Ishikawa (cell line): ENCODE results near the gene YPEL5.

ENCODE experiments used
- CEBPB ChIP-seq: IDR thresholded peaks from 2 replicates; pipeline ENCODE4 v1.6.1; 2012
- CREB1 ChIP-seq: IDR thresholded peaks from 2 replicates; pipeline ENCODE4 v1.6.1; 2012; ENCODE audit warnings: low read depth
- EGR1 ChIP-seq: IDR thresholded peaks from 2 replicates; pipeline ENCODE4 v1.6.1; 2012
- EP300 ChIP-seq: IDR thresholded peaks from 2 replicates; pipeline ENCODE4 v1.6.1; 2012; ENCODE audit warnings: borderline replicate concordance
- RAD21 ChIP-seq: IDR thresholded peaks from 2 replicates; pipeline ENCODE4 v1.6.1; 2012; ENCODE audit warnings: low read depth
- TAF1 ChIP-seq: IDR thresholded peaks from 2 replicates; pipeline ENCODE4 v1.6.1; 2012; ENCODE audit warnings: low read depth, mild to moderate bottlenecking
- TCF12 ChIP-seq: IDR thresholded peaks from 2 replicates; pipeline ENCODE4 v1.6.1; 2012; ENCODE audit warnings: low read depth
- YY1 ChIP-seq: IDR thresholded peaks from 2 replicates; pipeline ENCODE4 v1.6.1; 2012; ENCODE audit warnings: low read depth
- TF ChIP-seq, protein P1 (sequence below): IDR thresholded peaks from 2 replicates; pipeline ENCODE4 v1.6.1; 2012; ENCODE audit warnings: low read depth, mild to moderate bottlenecking
- TF ChIP-seq, protein P2 (sequence below): IDR thresholded peaks from 2 replicates; pipeline ENCODE4 v1.6.1; 2012

DNA sequence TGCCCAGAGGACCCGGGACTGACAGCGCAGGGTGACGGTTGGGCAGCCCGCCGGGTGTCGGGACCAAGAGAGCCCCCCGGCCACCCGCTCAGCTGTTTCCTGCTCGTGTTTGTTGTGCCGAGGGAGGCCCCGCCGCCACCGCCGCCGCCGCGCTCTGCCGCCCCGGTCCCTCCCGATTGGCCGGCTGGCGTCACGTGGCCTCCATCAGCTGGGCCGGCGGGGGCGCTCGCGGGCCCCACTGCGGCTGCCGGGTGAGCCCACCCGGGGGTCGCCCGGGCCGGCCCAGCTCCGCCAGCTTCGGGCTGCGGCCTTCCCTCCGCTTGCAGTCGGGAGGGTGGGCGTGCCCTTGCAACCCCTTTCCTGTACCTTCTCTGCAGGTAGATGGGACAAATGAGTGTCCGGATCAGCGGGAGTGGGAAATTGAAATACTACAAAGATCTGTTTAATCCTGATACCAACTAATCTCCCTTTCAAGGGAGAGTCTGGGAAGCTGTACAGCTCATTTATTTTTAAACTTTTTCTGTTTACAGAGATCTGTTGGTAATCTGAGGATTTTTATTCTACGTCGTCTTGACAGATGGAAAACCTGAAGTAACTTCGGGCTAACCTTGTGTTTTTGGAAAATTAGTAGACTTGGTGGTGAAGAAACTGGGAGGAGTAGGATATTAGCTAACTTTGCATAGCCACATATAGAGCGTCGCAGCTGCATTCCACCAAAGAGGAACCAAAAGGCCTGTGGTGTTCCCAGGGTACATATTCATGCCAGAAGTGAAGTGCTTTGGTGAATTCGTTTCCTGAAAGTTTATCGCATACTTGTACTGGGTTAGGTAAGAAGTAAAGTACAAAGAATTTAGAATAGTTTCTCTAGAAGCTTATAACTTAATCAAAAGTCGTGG is 1.2 kb downstream of the YPEL5 start:
- TF ChIP-seq CREB1 (no peak), RAD21 (no peak), CEBPB (no peak), EP300 (no peak), YY1 (no peak), EGR1 (no peak), TAF1 (no peak), TCF12 (no peak)
- TF ChIP-seq, protein P1, sequence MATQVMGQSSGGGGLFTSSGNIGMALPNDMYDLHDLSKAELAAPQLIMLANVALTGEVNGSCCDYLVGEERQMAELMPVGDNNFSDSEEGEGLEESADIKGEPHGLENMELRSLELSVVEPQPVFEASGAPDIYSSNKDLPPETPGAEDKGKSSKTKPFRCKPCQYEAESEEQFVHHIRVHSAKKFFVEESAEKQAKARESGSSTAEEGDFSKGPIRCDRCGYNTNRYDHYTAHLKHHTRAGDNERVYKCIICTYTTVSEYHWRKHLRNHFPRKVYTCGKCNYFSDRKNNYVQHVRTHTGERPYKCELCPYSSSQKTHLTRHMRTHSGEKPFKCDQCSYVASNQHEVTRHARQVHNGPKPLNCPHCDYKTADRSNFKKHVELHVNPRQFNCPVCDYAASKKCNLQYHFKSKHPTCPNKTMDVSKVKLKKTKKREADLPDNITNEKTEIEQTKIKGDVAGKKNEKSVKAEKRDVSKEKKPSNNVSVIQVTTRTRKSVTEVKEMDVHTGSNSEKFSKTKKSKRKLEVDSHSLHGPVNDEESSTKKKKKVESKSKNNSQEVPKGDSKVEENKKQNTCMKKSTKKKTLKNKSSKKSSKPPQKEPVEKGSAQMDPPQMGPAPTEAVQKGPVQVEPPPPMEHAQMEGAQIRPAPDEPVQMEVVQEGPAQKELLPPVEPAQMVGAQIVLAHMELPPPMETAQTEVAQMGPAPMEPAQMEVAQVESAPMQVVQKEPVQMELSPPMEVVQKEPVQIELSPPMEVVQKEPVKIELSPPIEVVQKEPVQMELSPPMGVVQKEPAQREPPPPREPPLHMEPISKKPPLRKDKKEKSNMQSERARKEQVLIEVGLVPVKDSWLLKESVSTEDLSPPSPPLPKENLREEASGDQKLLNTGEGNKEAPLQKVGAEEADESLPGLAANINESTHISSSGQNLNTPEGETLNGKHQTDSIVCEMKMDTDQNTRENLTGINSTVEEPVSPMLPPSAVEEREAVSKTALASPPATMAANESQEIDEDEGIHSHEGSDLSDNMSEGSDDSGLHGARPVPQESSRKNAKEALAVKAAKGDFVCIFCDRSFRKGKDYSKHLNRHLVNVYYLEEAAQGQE: no peak
- TF ChIP-seq, protein P2, sequence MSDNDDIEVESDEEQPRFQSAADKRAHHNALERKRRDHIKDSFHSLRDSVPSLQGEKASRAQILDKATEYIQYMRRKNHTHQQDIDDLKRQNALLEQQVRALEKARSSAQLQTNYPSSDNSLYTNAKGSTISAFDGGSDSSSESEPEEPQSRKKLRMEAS: peak; percentile 39; the same call in 1 of the 2 replicates
